ENCODE results near the gene MICAL2. TPM values are rescaled to one million over a fixed set of nuclear protein-coding genes. Genes with fewer than 3 reads are reported as not detected.

MICAL2 gene
- total RNA-seq, 2 donors from 2014 or later = 1.5 to 1.9 TPM

GRCh38 chr11:12116425-12117032 lies 6.1 kb downstream of the MICAL2 start:
- peaks cover 15% of the 10 kb centered on the region for H3K4me1 ChIP-seq (ENCODE audit: control insufficient read depth, insufficient read depth, low read length)
- 94 to 97% methylated on average over 5 to 9 of the region's 9 CpGs for WGBS, 2 experiments (ENCODE audit: insufficient coverage in 1 of 2, insufficient read length in 1 of 2)

GRCh38 chr11:12117200-12117599 lies 6.8 kb downstream of the MICAL2 start:
- peaks cover 15% of the 10 kb centered on the region for H3K4me1 ChIP-seq (ENCODE audit: control insufficient read depth, insufficient read depth, low read length)
- 89 to 95% methylated on average over 4 of the region's 4 CpGs for WGBS, 2 experiments (ENCODE audit: insufficient coverage in 1 of 2, insufficient read length in 1 of 2)
- H3K27ac Mint-ChIP-seq = no peak overlapping the region
- peaks cover 53% of the 10 kb centered on the region for H3K27me3 Mint-ChIP-seq (ENCODE audit: insufficient read depth)
- no peak overlapping the region for H3K27ac ChIP-seq (ENCODE audit: low read depth, low read length)
- H3K36me3 ChIP-seq (ENCODE audit: control insufficient read depth, insufficient read depth, low read length) = no peaks in the 10 kb centered on the region
- H3K36me3 Mint-ChIP-seq (ENCODE audit: low read depth) = no peaks in the 10 kb centered on the region
- H3K27me3 ChIP-seq (ENCODE audit: control insufficient read depth, insufficient read depth, low read length, poor library complexity, severe bottlenecking) = peaks cover 33% of the 10 kb centered on the region
- H3K4me3 ChIP-seq (ENCODE audit: low read length) = no peak overlapping the region
- H3K9ac ChIP-seq (ENCODE audit: extremely low read depth, low read length, poor library complexity, severe bottlenecking) = no peak overlapping the region
- H3K9me3 Mint-ChIP-seq = no peaks in the 10 kb centered on the region
- TF ChIP-seq CTCF (conservative IDR thresholded peaks at IDR 0.05) = no peak
- no peak overlapping the region for H3K4me3 Mint-ChIP-seq
- DNase-seq = no peak
- H3K9me3 ChIP-seq (ENCODE audit: control insufficient read depth, low read length) = no peaks in the 10 kb centered on the region
- peaks cover 10% of the 10 kb centered on the region for H3K4me1 Mint-ChIP-seq

More at GRCh38 chr11:12116425-12117032, 6.1 kb downstream of the MICAL2 start:
- Histone ChIP-seq H3K27me3 (ENCODE audit: control insufficient read depth, insufficient read depth, low read length, poor library complexity, severe bottlenecking) (peaks cover 40% of the 10 kb centered on the region), H3K36me3 (ENCODE audit: control insufficient read depth, insufficient read depth, low read length) (no peaks in the 10 kb centered on the region), H3K9ac (ENCODE audit: extremely low read depth, low read length, poor library complexity, severe bottlenecking) (no peak overlapping the region), H3K9me3 (ENCODE audit: control insufficient read depth, low read length) (no peaks in the 10 kb centered on the region), H3K27ac (ENCODE audit: low read depth, low read length) (no peak overlapping the region), H3K4me3 (ENCODE audit: low read length) (no peak overlapping the region)
- peaks cover 10% of the 10 kb centered on the region for H3K4me1 Mint-ChIP-seq
- no peaks in the 10 kb centered on the region for H3K9me3 Mint-ChIP-seq
- H3K27me3 Mint-ChIP-seq (ENCODE audit: insufficient read depth) = peaks cover 55% of the 10 kb centered on the region
- no peak for DNase-seq
- H3K27ac Mint-ChIP-seq = no peak overlapping the region
- no peak for TF ChIP-seq CTCF (conservative IDR thresholded peaks at IDR 0.05)
- no peaks in the 10 kb centered on the region for H3K36me3 Mint-ChIP-seq (ENCODE audit: low read depth)
- no peak overlapping the region for H3K4me3 Mint-ChIP-seq

- H3K4me3 Mint-ChIP-seq = no peak overlapping the region
- no peak for TF ChIP-seq CTCF (conservative IDR thresholded peaks at IDR 0.05)
Observed at GRCh38 chr11:12117611-12118010, 7.2 kb downstream of the MICAL2 start.

More at GRCh38 chr11:12117611-12118010, 7.2 kb downstream of the MICAL2 start:
- no peak overlapping the region for H3K9ac ChIP-seq (ENCODE audit: extremely low read depth, low read length, poor library complexity, severe bottlenecking)
- peaks cover 29% of the 10 kb centered on the region for H3K27me3 ChIP-seq (ENCODE audit: control insufficient read depth, insufficient read depth, low read length, poor library complexity, severe bottlenecking)
- Mint-ChIP-seq H3K27ac (no peak overlapping the region), H3K9me3 (no peaks in the 10 kb centered on the region), H3K27me3 (ENCODE audit: insufficient read depth) (peaks cover 49% of the 10 kb centered on the region), H3K4me1 (peaks cover 10% of the 10 kb centered on the region), H3K36me3 (ENCODE audit: low read depth) (no peaks in the 10 kb centered on the region)
- H3K4me3 ChIP-seq (ENCODE audit: low read length) = no peak overlapping the region
- peaks cover 15% of the 10 kb centered on the region for H3K4me1 ChIP-seq (ENCODE audit: control insufficient read depth, insufficient read depth, low read length)
- DNase-seq = no peak
- no peaks in the 10 kb centered on the region for H3K9me3 ChIP-seq (ENCODE audit: control insufficient read depth, low read length)
- WGBS, 2 experiments (ENCODE audit: insufficient coverage in 1 of 2, insufficient read length in 1 of 2) = 90 to 98% methylated on average over 2 of the region's 2 CpGs
- no peaks in the 10 kb centered on the region for H3K36me3 ChIP-seq (ENCODE audit: control insufficient read depth, insufficient read depth, low read length)
- no peak overlapping the region for H3K27ac ChIP-seq (ENCODE audit: low read depth, low read length)
